SH-SY5Y (cell line): ENCODE results near the gene TMBIM4.

Experiments used
- GATA2 ChIP-seq: IDR thresholded peaks from 2 replicates; pipeline ENCODE4 v1.6.1; 2011; ENCODE audit warnings: mild to moderate bottlenecking, low read depth, low read length
- GATA3 ChIP-seq: IDR thresholded peaks from 2 replicates; pipeline ENCODE4 v1.6.1; 2011; ENCODE audit warnings: low read depth, mild to moderate bottlenecking, low read length, moderate library complexity

DNA sequence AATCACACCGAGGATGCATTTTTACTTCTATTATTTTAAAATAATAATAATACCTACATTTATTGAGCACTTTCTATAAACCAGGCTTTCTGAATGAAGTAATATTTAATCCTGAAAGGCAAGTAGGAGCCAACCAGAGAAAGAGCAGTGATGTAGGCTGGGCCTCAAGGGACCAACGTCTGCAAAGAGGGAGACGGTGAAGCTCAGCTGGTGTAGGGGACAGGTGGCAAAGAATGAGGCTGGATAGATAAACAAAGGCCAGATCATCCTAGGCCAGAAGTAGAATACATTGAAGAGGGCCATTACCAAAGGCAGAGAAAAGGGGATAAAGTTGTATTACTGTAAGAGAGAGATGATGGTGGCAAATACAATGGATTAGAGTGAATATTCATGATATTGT lies 810 bp upstream of the TMBIM4 start:
- TF ChIP-seq GATA3 = no peak
- no peak for TF ChIP-seq GATA2
